ENCODE measurements around the gene MIPEP.
"Not testable (repeated sequence)": the region's sequence is repeated elsewhere in the genome, so short reads cannot be mapped to it uniquely, and the experiment has no call there.

The MIPEP gene

DNA sequence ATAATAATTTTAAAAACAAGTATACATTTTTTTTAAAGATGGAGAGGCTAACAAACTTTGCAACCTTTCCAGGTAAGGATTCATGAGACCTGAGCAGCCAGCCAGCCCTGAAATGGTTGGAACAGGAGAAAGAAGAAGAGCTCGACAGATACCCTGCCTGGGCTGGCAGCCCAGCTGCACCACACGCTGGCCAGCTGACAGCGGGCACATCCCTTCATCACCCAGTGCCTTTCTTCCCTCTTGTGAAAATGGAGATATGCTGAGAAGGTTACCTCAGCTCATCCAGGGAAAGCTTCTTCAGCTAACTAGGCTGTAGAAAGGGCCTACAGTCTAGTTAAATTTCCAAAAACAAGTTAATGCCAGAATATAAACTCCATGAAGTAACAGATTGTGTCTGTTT, 4.8 kb downstream of the MIPEP start:
- DNase-seq: not testable (repeated sequence)

DNA sequence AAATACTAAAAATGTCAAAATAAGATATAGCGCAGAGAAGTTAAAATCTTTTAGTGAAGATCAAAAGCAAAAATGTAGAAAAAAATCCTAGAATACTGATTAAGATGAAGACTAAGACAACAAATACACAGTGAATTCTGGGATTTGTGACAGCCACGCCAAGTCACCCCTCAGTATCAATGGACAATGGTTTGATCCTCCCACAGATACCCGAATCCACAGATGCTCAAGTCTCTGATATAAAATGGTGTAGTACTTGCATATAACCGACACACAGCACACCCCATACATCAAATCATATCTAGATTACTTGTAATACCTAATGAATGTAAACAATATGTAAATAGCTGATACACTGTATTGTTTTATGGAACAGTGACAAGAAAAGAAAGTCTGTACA, 5.9 kb downstream of the MIPEP start:
- DNase-seq: no peak

DNA sequence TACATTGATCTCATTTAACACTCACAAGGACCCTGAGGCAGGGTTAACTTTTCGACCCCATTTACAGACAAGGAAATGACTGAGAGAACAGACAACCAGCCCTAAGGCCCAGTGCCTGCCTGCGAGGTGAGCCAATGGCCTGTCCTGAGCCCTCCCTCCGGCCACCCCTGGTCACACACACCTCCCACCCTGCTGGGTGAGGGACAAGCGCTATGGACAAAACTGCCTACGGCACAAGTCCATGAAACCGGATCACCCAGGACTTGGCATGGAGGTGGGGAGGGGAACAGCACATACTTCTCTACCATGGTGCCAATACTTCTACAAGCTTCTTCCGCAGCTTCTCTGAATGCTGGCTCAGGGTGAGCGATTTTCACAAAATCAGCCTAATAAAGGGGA, 7.8 kb downstream of the MIPEP start:
- not testable (repeated sequence) for DNase-seq

DNA sequence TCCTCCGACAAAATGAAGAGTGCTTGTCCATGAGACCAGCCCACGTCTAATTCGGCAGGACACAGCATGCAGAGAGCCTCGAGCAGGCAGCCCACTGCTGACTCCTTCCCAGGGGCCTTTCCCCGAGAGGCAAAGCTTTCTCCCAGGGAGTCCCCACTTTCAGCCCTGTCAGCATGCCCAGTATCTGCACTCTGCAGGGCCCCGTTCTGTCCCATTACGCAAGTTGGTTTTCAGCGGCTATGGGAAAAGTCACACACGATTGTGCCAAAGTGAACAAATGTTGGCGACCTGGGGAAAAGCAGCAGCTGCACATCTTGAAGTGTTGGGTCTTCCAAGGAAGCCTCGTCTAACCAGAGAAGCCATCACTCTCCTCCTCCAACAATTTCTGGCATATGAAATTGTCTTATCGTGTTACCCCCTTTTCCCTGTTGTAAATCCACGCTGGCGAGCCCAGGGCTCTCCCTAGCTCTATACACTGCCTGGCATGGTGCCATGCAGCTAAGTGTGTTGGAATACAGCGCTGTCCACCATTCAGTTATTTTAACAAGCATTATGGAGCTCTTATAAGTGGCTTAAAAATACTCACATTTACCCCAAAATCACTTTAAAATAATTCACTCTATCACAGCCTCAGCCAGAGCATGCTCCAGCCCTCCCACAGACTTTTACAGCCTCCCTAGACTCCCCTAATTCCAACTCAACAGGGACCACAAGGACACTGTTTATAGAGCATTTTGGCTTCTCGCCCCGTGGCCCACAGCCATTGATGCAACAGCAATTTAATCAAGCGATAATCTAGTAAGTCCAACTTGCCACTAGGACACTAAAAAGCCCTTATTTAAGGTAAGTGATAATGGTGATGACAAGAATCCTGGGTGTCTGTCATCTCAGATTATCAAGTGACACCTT, 8.5 kb downstream of the MIPEP start:
- DNase-seq: not testable (repeated sequence)

DNA sequence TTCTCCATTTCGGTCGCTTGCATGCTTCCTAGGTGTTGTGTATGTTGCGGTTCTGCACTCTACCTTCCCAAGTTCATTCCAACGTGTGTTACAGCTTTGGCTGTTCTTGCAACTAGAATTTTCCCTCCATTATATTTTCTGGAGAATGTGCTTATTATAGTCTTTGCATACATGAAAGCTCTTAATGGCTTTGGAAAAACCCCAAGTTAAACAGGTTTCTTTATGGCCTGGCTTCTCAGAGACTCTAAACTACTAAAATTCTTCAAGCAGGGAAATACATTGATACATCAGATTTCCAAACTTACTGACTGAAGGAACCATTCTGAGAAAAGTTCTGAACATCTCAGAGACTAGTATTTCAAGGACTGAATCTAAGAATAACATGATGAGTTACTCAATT, 11.9 kb downstream of the MIPEP start:
- no peak for DNase-seq

- no peak for DNase-seq
These were observed 12.9 kb downstream of the MIPEP start for GRCh38 chr13:23876265-23876664.

DNA sequence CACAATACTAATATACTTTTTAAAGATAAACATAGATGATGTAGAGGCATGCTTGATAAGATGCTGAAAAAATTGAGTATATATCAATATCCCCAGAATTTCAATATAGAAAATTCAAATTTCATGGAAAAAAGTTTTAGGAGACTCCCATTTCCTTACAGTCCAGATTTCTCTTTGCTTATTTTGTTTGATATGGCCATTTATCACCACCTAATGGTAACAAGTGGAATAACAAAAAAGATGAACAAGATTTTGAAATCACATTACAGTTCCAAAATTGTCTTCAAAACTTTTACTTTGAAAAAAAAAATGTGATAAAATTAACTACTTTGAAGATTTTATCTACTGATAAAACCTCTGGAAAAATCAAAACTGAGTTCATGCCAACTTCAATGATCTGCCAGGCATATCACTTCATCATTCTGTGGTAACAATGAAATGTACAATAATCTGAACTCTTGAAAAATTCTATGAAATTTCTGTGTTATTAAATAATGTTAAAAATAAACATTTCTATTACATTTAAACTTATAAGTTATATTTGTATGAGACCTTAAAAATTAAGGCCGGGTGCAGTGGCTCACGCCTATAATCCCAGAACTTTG, 17.5 kb downstream of the MIPEP start:
- DNase-seq: no peak

- no peak for DNase-seq
These were observed 18.7 kb downstream of the MIPEP start for GRCh38 chr13:23870356-23871140.

- no peak for DNase-seq
These were observed 20.7 kb downstream of the MIPEP start for GRCh38 chr13:23868521-23868920.

DNA sequence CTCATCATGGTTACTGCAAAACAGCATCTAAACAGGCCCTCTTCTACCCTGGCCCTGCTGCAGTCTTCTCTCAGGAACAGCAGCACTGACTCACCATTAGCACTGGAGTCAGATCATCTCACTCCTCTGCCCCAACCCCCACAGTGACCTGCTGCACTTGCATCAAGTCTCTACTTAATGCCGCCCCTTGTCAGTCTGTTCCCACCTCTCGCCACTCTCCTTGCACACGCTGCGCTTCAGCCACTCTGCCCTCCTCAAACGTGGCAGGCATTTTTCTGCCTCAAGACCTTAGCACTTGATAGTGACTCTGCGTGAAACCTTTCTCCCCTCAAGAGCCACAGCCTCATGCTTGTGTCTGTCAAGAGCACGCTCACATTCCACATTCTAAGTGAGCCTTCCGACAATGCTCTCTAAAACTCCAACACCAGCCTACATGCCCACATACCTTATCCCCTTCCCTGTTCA, 22.1 kb downstream of the MIPEP start:
- DNase-seq: no peak

DNA sequence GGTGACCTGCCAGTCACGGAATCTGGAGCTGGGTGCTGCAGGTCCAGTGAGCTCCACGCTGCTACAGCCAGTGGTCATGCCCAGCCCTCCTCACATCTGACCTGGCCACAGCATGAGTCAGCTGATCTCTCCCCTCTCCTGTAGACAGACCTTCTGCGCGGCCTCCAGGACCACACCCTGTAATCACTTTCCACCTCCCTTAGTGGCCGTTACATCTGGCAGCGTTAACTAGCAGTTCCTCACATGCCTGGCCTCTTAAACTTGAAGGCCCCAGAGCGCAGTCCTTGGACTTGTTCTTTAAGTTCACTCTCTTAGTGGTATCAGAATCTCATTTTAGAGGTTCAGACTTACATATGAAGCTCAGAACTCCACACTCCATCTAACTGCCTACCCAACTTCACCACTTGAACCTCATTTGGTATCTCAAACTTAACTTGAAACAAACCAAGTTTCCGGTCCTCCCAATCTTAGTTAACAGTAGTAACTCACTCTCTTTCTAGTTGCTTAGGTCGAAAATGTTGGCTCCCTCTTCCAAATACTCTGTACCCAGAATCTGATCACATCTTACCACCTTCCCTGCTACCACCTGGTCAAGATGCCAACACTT, 22.7 kb downstream of the MIPEP start:
- no peak for DNase-seq

DNA sequence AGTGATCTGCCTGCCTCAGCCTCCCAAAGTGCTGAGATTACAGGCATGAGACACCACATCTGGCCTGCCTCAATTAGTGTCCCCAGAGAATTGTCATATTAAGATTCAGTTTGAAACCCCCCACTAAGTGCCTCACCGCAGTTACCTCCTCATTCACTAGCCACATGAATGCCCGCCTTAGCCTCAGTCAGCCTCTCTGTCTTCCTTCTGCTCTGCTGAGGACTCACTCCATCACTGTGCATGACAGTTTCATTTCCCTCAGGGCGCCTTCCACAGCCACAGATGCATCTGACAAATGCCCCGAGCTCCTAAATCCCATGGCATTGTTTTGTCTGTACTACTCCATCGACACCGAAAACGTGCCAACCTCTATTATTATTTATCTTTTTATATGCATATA, 23.3 kb downstream of the MIPEP start:
- DNase-seq: no peak

DNA sequence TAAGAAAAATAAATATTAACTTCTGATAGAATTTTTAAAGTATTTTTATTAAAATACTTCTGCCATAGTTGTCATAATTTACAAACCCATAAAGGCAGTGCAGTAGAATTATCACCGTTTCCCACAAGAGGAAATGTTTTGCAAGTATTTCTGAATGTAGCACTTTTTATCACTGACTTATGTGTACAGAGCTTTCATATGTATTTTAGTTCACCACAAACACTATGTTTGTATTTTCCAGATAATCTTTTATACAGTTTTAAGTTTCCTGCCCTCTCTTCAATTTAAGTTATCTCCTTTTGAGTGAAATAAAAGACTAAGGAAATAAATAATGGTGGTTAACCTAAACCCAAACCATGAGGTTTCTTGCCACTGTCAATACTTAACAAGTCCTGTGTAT, 24.2 kb downstream of the MIPEP start:
- no peak for DNase-seq

- no peak for DNase-seq
These were observed 27.9 kb downstream of the MIPEP start for GRCh38 chr13:23861310-23861709.

- DNase-seq: no peak
These were observed 29.3 kb downstream of the MIPEP start for GRCh38 chr13:23859904-23860303.

DNA sequence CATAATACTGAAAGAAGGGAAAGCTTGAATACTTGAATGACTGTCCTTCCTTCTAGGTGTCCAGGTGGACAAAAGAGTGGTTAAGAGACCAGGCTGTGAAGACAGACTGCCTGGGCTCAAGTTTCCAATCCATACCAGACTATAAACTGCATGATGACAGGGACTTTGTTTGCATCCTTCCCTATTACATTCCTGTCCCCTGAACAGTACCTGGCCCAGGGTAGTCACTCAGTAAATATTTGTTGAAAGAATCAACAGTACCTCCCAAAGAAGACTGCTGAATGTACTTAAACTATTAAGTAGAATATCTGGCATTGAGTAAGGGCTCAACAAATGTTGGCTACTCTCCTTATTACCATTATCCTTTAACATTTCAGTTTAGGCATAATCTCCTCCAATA, 29.7 kb downstream of the MIPEP start:
- DNase-seq: no peak

- no peak for DNase-seq
These were observed 30.7 kb downstream of the MIPEP start for GRCh38 chr13:23858546-23858945.

GRCh38 chr13:23856008-23856750, 33.0 kb downstream of the MIPEP start:
- DNase-seq: no peak

GRCh38 chr13:23855360-23855759, 33.8 kb downstream of the MIPEP start:
- DNase-seq: no peak

GRCh38 chr13:23852351-23852750, 36.8 kb downstream of the MIPEP start:
- DNase-seq: no peak

GRCh38 chr13:23851106-23851505, 38.1 kb downstream of the MIPEP start:
- DNase-seq: no peak

GRCh38 chr13:23850134-23850533, 39.1 kb downstream of the MIPEP start:
- DNase-seq: no peak

All from DMS79 (cell line).